Panc1 (cell line): ENCODE data around the gene UBASH3B. TPM values are rescaled to one million over a fixed set of nuclear protein-coding genes. Genes with fewer than 3 reads are reported as not detected.

ENCODE experiments used
- ATAC-seq: fragments of 200-7000 bp; cut with Tn5 transposase; 2 replicates; pipeline ENCODE4 v1.9.1; 2020; ENCODE audit warnings: mild to moderate bottlenecking, moderate library complexity
- BruUV-seq: library from RNA; stranded (reverse); fragments of 400-500 nt; replicated peaks from 2 replicates; lab custom pipeline; 2021; lab: Mats Ljungman, UMichigan
- CTCF ChIA-PET: fragments of 300-600 bp; sonication (Branson Sonifier 250); formaldehyde crosslinking; loops from one replicate; lab custom pipeline; 2022; ENCODE audit warnings: antibody characterized with exemption; lab: Charles Lee
- POLR2A ChIA-PET: fragments of 300-600 bp; sonication (Branson Sonifier 250); formaldehyde crosslinking; loops from one replicate; lab custom pipeline; 2022; ENCODE audit warnings: antibody characterized with exemption; lab: Charles Lee
- DNase-seq: peaks from one replicate; pipeline ENCODE4 v3.0.0-alpha.2; 2010; ENCODE audit warnings: low read depth, low spot score
- H3K27ac ChIP-seq: 2 replicates; pipeline ENCODE4 v1.5.1; 2011; ENCODE audit warnings: mild to moderate bottlenecking, low read length, inconsistent platforms
- H3K27me3 ChIP-seq: fragments of 200-500 bp; sonication (Bioruptor generic); 2 replicates; pipeline ENCODE4 v1.6.0; 2014; ENCODE audit warnings: low read length, inconsistent platforms; ENCODE audit not compliant: control insufficient read depth, insufficient read depth
- H3K36me3 ChIP-seq: fragments of 200-500 bp; sonication (Bioruptor generic); 2 replicates; pipeline ENCODE4 v1.5.1; 2014; ENCODE audit warnings: inconsistent platforms, mild to moderate bottlenecking, low read length, moderate library complexity; ENCODE audit not compliant: control insufficient read depth, insufficient read depth
- H3K4me1 ChIP-seq: 2 replicates; pipeline ENCODE4 v1.5.1; 2011; ENCODE audit warnings: inconsistent platforms, mild to moderate bottlenecking, low read length, moderate library complexity; ENCODE audit not compliant: control insufficient read depth, insufficient read depth
- H3K4me3 ChIP-seq, 2 experiments: 2 replicates each; pipeline ENCODE4 v1.5.1; 2011 to 2012; ENCODE audit warnings: low read depth in 2 of 2, low read length in 2 of 2, mild to moderate bottlenecking in 2 of 2, inconsistent platforms in 1 of 2, moderate library complexity in 1 of 2
- H3K9me3 ChIP-seq: fragments of 200-500 bp; sonication (Bioruptor generic); 2 replicates; pipeline ENCODE4 v1.5.1; 2014; ENCODE audit warnings: low read depth, mild to moderate bottlenecking, inconsistent platforms, low read length, moderate library complexity; ENCODE audit not compliant: control insufficient read depth, insufficient read depth
- CTCF ChIP-seq: fragments of 450-650 bp; IDR thresholded peaks from 2 replicates; pipeline ENCODE4 v1.5.1; 2017; ENCODE audit warnings: mild to moderate bottlenecking
- POLR2AphosphoS5 ChIP-seq: IDR thresholded peaks from 2 replicates; pipeline ENCODE4 v1.6.1; 2012; ENCODE audit warnings: mild to moderate bottlenecking, low read depth, low read length, moderate library complexity
- REST ChIP-seq, 2 experiments: IDR thresholded peaks; 2 replicates each; pipeline ENCODE4 v1.6.1; 2011 to 2012; ENCODE audit warnings: low read depth in 2 of 2, control low read depth in 1 of 2, low read length in 1 of 2, mild to moderate bottlenecking in 1 of 2, moderate library complexity in 1 of 2; ENCODE audit not compliant: insufficient read depth in 1 of 2
- SIN3A ChIP-seq: IDR thresholded peaks from 2 replicates; pipeline ENCODE4 v1.6.1; 2012; ENCODE audit warnings: low read depth, mild to moderate bottlenecking, low read length, moderate library complexity, borderline replicate concordance; ENCODE audit not compliant: insufficient read depth
- TCF7L2 ChIP-seq: IDR thresholded peaks from 2 replicates; pipeline ENCODE4 v1.6.1; 2011; ENCODE audit warnings: mild to moderate bottlenecking, low read depth, low read length, inconsistent platforms
- in situ Hi-C: cut with HindIII; loops from 2 replicates; pipeline ENCODE4 v1.10.0; 2016; ENCODE audit warnings: low sequenced_read_pairs, low pct_unique_long_range_greater_than_20kb
- intact Hi-C: fragments of 100-400 bp; cut with micrococcal nuclease; formaldehyde crosslinking; loops from one replicate; pipeline ENCODE4 v1.10.0; 2022; ENCODE audit not compliant: unreplicated experiment
- total RNA-seq: library from RNA; stranded (reverse); gene quantifications from one replicate; pipeline ENCODE4 v1.2.1, GENCODE V29; 2021; ENCODE audit not compliant: unreplicated experiment

Gene UBASH3B
- total RNA-seq, 1 experiment from 2014 or later: 55.1 TPM

GRCh38 chr11:122653916-122654585, 1.5 kb upstream of the UBASH3B start:
- in situ Hi-C loops: no loop called here
- TF ChIP-seq REST (IDR thresholded peaks at IDR 0.05; ENCODE audit: insufficient read depth in 1 of 2, low read depth in 2 of 2, low read length in 1 of 2) (no peak), POLR2AphosphoS5 (no peak), SIN3A (no peak), TCF7L2 (no peak), CTCF (no peak)
- intact Hi-C loops: no loop called here
- no peak overlapping the region for H3K27ac ChIP-seq
- ATAC-seq: no peak
- peaks cover 12% of the 10 kb centered on the region for H3K4me1 ChIP-seq
- no peak overlapping the region for H3K4me3 ChIP-seq
- BruUV-seq: no TSS peak
- H3K36me3 ChIP-seq: no peaks in the 10 kb centered on the region
- no peak for DNase-seq
- ChIA-PET POLR2A (no interaction called here), CTCF (interaction anchor here (0.6 to 1.1 kb wide), 2 partner anchors 18 to 25 kb away, joined by 3 to 4 read pairs; no protein-coding TSS in a partner anchor)
- H3K27me3 ChIP-seq: no peaks in the 10 kb centered on the region
- no peaks in the 10 kb centered on the region for H3K9me3 ChIP-seq

DNA sequence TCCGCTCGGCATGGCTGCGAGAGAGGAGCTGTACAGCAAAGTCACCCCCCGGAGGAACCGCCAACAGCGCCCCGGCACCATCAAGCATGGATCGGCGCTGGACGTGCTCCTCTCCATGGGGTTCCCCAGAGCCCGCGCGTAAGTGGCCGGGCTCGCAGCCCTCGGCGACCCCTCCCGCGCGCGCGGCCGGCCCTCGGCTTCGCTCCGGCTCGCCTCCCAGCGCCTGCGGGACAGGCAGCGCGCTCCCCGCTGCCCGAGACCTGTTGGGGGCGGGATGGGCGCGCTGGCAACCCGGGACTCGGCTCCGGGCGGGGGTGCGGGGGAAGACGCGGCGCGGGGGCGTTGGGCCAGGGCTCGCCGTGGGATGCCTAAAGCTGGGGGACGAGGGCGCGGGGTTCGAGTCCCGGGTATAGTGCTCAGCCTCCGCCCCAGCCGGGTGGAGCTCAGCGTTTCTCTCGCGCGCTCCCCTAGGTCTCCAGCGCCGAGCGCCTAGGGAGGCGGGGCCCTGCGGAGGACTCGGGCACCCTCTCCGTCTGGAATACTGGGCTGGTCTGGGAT, 630 bp downstream of the UBASH3B start:
- ATAC-seq: peak; percentile 81
- no TSS peak for BruUV-seq
- ChIA-PET CTCF (interaction anchor here (0.6 to 0.9 kb wide), 6 partner anchors 76 to 611 kb away, joined by 3 to 10 read pairs (median 4); no protein-coding TSS in a partner anchor), POLR2A (interaction anchor here (0.6 to 0.7 kb wide), 2 partner anchors 55 to 110 kb away, joined by 5 to 9 read pairs; no protein-coding TSS in a partner anchor)
- DNase-seq: no peak
- H3K36me3 ChIP-seq: no peaks in the 10 kb centered on the region
- H3K27me3 ChIP-seq: no peaks in the 10 kb centered on the region
- peak overlapping the region; percentile 68 to 82 for H3K4me3 ChIP-seq
- peak overlapping the region; percentile 78 for H3K27ac ChIP-seq
- intact Hi-C loops (no loop called here), in situ Hi-C loops (no loop called here)
- no peaks in the 10 kb centered on the region for H3K9me3 ChIP-seq
- TF ChIP-seq REST (IDR thresholded peaks at IDR 0.05; ENCODE audit: insufficient read depth in 1 of 2, low read depth in 2 of 2, low read length in 1 of 2) (no peak), SIN3A (0 out of 2 replicates have a peak, but pooled peaks have one; percentile 35)
- H3K4me1 ChIP-seq: peaks cover 33% of the 10 kb centered on the region
